Effector CD8-positive, alpha-beta T cell (primary cell): ENCODE measurements around the gene NCMAP.
"Not testable (repeated sequence)": the region's sequence is repeated elsewhere in the genome, so short reads cannot be mapped to it uniquely, and the experiment has no call there.

Source experiments
- DNase-seq: peaks from one replicate; lab custom pipeline; 2025; lab: John Stamatoyannopoulos, UW

The NCMAP gene

GRCh38 chr1:24541711-24542346 lies 14.1 kb upstream of the NCMAP start:
- DNase-seq: no peak

GRCh38 chr1:24544239-24544638 lies 11.6 kb upstream of the NCMAP start:
- no peak for DNase-seq

- no peak for DNase-seq
These were observed 10.2 kb upstream of the NCMAP start for GRCh38 chr1:24545662-24546061.

- DNase-seq: no peak
These were observed 8.7 kb upstream of the NCMAP start for GRCh38 chr1:24547195-24547594.

GRCh38 chr1:24548070-24548469 lies 7.8 kb upstream of the NCMAP start:
- DNase-seq: no peak

DNA sequence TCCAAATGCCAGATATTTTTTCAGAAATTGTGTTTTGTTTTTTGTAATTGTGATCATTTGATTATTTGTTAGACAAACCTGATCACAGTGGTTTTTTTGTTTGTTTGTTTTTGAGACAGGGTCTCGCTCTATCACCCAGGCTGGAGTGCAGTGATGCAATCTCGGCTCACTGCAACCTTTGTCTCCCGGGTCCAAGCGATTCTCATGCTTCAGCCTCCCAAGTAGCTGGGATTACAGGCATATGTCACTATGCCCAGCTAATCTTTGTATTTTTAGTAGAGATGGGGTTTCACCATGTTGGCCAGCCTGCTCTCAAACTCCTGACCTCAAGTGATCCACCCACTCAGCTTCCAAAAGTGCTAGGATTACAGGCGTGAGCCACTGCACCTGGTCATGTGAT lies 6.7 kb upstream of the NCMAP start:
- DNase-seq: not testable (repeated sequence)

DNA sequence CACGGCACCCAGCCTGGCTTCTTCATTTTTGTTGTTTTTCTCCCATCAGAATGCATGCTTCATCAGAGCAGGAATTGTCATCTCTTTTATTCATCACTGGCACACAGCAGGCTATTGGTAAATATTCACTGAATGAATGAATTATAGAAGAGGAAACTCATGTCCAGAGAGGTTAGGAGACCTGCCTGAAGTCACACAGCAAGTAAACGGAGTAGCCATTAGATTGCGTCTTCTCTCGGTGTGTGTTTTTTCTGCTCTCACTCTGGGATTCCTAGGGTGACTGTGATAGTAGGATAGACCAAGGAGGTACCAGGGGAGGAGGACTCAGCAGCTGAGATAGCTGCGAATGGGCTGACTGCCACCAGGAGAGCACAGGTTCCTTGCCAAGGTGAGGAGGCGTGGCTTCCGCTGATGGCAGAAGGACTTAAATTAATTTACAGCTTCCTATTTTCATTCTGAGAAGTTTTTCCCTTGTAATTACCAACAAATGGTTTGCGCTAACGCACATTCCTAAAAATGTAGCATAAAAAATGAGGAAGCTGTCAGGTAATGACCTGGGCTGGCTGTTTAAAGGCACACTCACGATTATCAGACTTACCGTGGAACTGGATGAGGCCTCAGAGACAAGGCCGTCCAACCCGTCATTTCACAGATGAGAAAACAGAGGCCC lies 4.5 kb upstream of the NCMAP start:
- DNase-seq: no peak

GRCh38 chr1:24551960-24552571 lies 3.8 kb upstream of the NCMAP start:
- DNase-seq: no peak

- DNase-seq: no peak
These were observed 2.0 kb upstream of the NCMAP start for GRCh38 chr1:24553931-24554330.

DNA sequence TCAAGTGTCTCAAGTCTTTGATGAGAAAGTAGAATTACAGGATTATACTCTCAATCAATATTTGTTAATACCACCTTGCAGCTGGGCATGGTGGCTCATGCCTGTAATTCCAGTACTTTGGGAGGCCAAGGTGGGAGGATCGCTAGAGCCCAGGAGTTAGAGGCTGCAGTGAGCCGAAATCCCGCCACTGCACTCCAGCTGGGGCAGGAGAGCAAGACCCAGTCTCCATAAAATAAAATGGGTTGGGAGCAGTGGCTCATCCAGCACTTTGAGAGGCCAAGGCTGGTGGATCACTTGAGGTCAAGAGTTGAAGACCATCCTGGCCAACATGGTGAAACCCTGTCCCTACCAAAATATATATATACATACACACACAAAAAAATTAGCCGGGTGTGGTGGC lies 1.2 kb upstream of the NCMAP start:
- DNase-seq: no peak

DNA sequence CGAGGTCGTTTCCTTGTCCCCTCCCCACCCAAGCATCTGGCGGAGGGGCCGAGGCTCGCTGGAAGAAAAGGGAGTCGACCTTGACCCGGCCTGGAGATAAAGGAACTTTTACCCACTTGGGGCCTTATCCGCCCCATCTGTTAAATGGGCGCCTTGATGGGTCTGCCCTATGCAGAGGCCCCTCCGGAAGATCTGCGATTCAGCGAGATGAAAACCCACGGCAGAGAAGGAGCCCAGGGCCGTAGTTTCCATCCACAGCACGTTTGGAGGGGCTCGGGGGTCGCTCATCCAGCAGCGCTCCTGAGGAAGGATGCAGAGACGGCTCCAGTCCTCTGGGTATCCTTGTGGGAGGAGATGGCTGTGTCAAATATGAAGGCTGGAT lies 518 bp downstream of the NCMAP start:
- DNase-seq: no peak

GRCh38 chr1:24557220-24557619 lies 1.3 kb downstream of the NCMAP start:
- no peak for DNase-seq

- DNase-seq: no peak
These were observed 1.8 kb downstream of the NCMAP start for GRCh38 chr1:24557711-24558131.

GRCh38 chr1:24558455-24558854 lies 2.6 kb downstream of the NCMAP start:
- no peak for DNase-seq

DNA sequence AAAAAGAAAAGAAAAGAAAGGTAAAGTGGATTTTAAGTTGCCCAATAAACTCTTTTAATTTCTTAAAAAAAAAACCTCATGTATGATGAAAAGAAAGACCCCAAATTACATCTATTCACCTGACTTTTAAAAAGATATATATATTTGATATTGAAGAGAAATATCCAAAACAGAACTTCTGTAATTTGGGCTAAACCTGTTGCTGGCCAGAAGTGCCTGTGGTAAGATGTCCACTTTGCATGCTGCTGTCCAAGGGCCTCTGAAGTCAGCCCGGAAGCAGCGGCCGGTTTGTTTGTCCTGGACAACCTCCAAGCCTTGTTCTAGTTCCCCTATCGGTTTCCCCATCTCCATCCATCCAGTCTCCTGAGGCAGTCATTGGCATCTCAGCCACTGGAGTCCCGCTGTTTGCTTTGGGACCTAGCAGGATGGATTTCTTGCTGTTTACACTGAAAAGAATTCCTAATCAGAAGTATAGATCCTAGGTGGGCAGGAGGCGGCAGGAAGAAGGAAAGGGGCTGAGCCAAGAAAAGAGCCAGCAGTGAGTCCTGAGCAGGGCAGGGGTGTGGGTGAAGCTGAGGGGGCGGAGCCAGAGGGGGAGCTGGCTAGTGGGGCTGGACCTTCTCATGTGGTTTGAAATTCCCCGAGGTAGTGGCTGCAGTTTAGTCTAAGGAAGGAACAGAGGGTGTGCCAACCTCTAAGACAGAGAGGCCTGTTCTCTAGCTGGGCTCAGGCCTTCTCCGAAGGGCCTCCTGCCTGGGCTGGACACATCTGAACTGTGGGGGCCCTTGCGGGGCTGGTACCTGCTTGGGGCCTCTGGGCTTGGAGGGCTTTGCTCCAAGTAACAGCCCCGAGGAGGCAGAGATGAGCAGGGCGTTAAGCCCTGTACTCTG lies 3.3 kb downstream of the NCMAP start:
- DNase-seq: no peak

DNA sequence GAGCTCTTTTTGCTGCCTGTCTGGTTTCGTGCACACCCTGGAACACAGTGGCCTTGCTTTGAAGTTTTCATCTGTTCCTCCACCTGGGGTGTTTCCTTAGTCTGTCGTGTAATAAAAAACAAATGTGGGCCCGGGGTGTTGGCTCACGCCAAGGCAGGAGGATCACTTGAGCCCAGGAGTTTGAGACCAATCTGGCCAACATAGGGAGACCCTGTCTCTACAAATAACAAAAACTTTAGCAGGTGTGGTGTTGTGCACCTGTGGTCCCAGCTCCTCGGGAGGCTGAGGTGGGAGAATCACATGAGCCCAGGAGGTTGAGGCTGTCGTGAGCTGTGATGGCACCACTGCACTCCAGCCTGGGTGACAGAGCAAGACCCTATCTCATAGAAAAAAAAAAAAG lies 4.5 kb downstream of the NCMAP start:
- DNase-seq: no peak

DNA sequence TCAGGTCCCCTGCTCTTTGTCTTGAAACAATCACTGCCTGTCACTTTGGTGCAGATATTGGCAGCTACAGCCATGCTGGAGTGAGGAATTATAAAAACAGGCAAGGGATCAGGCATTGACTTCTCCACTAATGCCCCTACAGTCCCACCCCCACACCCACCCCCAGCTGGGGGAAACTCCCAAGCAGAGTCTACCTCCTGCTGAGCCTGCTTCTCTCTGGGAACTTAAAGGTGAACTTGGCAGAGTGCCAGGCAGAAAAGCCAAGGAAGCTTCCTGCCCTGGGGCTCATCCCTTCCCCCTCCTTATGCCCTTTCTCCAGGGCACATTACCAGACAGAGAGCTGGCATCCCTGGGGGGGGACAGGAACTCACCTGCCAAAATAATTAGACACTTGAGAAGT lies 6.7 kb downstream of the NCMAP start:
- DNase-seq: no peak

- DNase-seq: no peak
These were observed 8.8 kb downstream of the NCMAP start for GRCh38 chr1:24564695-24565094.

GRCh38 chr1:24566236-24566867 lies 10.5 kb downstream of the NCMAP start:
- DNase-seq: no peak

- DNase-seq: no peak
These were observed 12.0 kb downstream of the NCMAP start for GRCh38 chr1:24567792-24568388.

- DNase-seq: no peak
These were observed 12.6 kb downstream of the NCMAP start for GRCh38 chr1:24568475-24568874.
